KG1 (cell line): ENCODE data around the gene UPP1.
"Not testable (repeated sequence)": the region's sequence is repeated elsewhere in the genome, so short reads cannot be mapped to it uniquely, and the experiment has no call there.

Experiments used
- DNase-seq: peaks from one replicate; lab custom pipeline; 2025; lab: John Stamatoyannopoulos, UW

The UPP1 gene

DNA sequence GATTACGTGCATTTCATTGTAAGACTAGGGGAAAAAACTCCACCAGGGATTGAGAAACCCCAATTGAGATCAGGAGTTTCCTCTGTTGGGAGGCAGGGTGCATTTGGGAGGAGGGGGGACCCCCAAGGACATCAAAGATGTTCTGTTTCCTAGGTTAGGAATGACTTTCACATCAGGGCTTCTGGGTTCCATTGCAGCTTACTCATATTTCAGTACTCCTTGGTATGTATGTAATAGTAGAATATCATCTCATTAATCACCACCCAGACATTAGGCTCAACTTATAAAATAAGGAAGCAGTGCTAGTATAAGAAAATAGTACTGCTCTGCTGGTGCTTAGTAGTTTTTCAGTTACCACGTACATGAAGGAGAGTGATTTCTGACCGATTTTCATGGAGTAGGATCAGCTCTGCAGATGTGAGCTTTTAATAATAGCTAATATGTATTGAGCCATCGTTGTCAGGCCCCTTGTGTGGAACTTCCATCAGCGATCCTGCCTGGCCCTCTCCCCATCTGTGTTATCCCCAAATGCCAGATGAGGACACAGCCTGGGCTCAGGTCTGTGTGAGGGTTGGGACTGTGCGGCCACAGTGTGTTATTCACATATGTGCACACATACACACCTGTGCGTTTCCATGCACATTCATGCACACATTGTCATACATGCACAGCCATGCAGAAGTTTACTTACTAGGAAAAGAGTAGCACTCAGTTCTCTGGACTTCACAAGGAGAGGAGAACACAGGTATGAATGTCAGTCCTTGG, 23.5 kb downstream of the UPP1 start:
- no peak for DNase-seq

DNA sequence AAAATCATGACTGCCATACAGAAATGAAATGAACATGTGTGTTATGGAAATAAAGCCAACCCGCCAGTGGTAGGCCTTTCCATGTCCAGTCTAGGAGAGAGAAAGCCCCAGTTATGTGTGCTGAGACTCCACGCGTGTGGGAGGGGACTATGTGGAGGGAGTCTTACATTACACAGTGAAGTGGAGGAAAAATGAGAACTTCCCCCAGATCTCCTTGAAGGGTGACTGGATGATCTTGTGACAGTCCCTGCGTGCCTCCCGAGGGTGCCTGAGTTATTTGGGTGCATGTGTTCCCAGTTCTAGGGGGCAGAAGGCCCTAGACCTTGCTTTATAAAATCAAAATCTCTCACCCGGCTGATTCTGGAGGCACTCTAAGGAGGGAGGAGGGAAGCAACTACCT, 24.2 kb downstream of the UPP1 start:
- no peak for DNase-seq

DNA sequence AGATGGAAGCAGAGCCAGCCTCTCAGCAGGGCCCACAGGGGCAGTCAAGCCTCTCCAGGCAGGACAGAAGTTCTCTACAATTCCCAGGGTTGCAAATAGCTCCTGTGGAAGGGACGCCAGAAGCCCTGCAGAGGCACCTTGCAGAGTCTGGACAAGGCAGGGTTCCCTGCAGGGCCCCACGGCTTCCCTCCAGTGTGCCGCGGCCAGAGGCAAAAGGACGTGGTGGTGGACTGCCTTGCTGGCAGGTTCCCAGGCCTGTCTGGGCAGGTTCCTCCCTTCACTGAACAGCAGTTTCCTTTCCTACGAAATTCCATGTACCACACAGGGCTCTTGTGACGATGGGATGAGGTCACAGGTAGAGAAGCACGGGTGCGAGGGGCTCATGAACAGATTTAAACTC, 25.1 kb downstream of the UPP1 start:
- no peak for DNase-seq

DNA sequence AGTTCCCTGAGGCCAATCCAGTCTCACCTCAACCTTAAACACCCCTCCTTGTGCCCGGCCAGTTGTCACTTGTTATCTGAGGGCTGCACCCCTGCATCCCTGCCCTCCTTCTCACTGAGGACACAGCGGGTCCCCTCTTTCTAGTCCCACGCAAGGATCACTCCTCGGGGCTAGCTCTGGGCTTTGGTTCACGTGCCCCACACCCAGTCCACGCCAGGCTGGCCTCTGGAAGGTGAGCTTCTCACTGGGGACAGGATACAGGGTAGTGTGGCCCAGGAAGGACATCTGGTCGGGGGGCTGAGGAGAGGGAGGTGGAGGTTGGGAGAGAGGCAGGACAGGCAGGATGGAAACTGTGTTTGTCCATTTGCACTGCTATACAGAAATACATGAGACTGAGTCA, 25.5 kb downstream of the UPP1 start:
- DNase-seq, result no peak

DNA sequence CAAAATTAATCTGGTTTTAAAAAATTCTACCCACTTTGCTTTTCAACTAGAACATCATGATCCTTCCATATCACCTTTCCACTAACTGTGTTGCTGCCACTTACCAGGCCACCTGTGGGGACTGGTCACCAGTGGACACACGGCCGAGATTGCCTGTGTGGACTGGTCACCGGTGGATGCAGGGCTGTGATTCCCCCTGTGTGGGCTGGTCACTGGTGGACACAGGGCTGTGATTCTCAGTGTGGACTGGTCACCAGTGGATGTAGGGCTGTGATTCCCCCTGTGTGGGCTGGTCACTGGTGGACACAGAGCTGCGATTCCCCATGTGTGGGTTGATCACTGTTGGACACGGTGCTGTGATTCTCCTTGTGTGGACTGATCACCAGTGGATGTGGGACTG, 27.0 kb downstream of the UPP1 start:
- no peak for DNase-seq

DNA sequence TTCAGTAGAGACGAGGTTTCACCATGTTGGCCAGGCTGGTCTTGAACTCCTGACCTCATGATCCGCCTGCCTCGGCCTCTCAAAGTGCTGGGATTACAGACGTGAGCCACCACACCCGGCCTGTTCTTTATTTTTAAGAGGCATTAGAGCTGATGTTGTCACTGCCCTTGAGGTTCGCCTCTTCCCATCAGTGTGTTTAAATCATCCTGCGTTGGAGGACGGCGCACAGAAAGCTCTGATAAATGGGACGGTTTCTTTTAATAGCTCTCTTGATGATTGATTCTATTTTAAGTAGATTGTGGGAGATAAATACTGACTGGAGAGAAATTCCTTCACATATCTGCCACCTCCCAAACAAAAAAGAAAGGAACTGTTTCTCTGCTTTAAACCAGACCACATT, 29.0 kb downstream of the UPP1 start:
- DNase-seq, result no peak

DNA sequence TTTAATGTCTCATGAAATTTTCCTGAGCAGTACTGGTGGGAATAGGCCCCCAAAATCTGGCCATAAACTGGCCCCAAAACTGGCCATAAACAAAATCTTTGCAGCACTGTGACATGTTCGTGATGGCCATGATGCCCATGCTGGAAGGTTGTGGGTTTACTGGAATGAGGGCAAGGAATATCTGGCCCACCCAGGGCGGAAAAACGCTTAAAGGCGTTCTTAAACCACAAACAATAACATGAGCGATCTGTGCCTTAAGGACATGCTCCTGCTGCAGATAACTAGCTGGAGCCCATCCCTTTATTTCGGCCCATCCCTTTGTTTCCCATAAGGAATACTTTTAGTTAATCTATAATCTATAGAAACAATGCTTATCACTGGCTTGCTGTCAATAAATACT, 31.5 kb downstream of the UPP1 start:
- DNase-seq, result not testable (repeated sequence)

DNA sequence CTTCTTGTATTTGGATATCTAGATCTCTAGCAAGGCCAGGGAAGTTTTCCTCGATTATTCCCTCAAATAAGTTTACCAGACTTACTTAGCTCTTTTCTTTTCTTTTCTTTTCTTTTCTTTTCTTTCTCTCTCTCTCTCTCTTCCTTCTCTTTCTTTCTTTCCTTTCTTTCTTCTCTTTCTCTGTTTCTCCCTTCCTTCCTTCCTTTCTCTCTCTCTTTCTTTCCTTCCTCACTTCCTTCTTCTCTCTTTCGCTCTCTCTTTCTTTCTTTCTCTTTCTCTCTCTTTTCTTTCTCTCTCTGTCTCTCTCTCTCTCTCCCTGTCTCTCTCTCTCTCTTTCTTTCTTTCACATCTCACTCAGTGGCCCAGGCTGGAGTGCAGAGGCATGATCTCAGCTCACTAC, 37.0 kb downstream of the UPP1 start:
- no peak for DNase-seq

DNA sequence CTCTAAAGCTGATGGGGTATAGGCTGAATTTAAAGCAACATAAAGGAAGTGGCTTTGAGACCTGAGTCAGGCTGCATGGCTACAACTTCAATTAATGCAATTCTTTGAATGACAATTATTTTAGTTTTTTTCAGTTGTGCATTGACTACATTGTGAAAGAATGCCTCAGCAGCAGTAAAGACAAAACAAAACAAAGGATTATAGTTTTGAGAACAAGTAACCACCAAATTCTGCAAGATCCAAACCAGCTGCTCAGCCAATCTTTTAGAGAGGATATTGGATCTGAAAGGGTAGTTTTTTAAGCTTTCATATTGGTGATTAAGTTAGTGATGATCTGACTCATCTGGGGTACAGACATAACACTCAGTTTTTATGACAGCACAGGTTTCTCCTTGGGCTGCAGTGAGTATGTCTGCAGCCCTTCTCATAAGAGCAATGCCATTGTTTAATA, 41.6 kb downstream of the UPP1 start:
- no peak for DNase-seq

DNA sequence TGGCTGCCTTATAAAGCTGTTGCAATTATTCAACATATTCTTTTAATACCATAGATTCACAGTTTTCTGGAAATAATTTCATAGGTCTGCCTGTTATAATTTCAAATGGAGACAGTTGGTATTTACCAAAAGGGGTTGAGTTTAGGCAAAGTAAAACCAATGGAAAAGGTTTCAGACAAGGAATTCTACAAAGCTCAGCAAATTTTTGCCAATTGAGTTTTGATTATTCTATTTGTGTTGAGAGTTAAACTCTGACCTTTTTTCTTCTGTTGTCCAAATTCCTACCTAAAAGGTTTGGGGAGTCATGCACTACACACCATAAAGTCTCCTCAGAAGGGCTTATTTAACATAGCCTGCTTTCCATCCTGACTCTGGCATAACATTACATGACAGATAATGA, 43.7 kb downstream of the UPP1 start:
- DNase-seq, result no peak

DNA sequence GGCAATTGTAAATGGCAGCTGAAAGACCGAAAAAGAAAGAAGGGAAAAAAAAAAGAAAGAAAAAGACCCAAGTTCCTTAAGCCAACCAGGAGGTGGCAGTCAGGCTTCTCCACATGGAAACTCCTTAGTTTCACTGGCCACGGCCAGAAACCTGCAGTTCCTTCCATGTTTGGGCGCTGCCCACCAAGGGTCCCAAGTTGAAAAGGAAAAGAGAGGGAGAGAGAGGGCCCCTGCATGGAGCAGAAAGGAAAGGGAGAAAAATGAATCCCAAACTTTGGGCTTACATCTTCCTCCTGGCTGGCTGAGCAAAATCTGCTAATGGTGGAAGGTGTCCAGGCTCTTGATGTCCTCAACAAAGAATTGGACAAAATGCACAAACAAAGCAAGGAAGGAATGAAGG, 50.4 kb downstream of the UPP1 start:
- DNase-seq, result no peak

DNA sequence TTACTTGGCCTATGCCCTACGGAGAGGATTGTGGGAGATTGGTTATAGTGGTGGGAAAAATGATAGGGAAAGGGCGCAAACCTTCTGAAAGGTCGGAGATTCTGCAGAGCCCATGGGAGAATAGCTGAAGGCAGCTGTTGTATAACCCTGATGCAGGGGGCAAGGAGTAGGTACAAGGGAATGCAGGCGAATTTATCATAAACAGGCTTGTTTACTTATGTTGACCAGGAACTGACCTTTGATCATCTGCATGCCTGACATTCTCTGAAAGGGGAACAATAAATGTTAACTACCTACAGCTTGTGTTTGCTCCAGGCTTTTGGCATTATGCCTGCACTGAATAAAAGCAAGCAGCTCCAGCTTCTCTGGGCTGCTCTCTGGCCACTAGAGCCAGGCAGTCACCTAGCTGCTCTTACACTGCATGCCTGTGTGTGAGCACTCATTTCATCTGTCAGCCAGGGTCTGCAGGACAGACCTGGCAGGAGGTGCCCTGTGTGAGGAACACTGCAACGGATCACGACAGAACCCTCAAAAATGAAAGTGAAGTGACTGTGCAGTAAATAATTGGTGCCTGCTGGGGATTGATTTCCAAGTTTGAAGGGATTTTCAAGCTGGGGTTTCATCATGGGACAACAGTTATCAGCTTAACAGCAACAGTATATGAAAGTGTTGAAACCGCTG, 51.1 kb downstream of the UPP1 start:
- no peak for DNase-seq

DNA sequence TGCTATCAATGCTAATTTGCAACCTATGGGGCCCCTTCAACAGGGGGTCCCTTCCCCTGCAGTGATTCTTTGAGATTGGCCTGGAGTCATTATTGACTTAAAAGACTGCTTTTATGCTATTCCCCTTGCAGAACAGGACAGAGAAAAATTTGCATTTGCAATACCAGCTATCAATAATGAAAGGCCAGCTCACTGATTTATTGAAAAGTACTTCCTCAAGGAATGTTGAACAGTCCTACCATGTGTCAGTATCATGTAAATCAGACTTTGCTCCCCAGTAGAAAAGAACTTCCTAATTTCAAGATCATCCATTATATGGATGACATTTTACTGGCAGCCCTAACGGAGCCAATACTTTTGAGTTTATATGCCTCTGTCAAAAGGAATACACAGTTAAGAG, 52.5 kb downstream of the UPP1 start:
- DNase-seq, result no peak

DNA sequence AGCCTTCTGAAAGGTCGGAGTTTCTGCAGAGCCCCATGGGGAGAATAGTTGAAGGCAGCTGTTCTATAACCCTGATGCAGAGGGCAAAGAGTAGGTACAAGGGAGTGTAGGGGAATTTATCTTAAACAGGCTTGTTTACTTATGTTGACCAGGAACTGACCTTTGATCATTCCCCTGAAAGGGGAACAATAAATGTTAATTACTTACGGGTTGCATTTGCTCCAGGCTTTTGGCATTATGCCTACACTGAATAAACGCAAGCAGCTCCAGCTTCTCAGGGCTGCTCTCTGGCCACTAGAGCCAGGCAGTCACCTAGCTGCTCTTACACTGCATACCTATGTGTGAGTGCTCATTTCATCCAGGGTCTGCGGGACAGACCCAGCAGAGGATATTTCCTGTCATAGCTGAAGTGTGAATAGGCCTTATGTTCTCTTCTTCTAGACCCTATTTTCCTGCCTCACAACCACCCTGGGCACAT, 55.3 kb downstream of the UPP1 start:
- DNase-seq, result no peak

DNA sequence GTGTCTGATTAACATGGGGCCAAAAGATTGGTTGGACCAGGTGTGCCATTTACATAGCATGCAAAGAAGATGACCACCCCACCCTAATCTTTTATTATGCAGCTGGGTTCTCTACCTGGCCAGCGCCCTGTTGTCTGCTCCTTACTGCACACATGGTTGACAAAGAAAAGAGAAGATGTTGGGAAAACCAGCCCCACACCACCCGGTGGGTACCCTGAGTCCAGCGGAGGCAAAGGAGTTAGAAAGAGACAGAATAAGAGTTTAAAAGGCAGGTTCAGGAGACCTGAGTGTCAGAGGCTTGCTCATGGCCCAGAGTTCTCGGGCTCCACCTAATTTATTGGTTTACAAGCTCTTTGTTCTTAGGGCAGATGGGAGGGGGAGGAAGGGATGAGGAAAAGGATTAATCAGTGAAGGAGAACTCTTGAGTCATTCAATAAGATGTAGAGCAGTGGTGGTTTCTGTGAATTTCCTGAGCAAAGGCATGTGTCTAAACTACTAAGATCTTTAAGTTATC, 58.1 kb downstream of the UPP1 start:
- no peak for DNase-seq

DNA sequence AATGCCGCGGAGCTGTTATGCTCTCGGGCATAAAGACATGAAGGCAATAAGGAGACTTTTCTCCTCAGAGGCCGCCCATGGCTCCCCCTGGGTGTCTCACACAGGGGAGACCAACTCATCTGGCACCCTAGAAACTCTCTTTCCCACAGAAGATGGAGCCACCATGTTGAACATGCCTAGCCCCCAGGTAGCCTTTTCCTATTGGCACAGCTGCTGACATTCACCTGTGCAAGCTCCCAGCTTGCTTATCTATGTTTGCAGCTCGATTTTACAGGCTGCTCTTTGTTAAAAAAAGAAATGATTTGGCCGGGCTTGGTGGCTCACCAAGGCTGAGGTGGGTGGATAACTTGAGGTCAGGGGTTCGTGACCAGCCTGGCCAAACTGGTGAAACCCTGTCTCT, 58.6 kb downstream of the UPP1 start:
- DNase-seq, result not testable (repeated sequence)

DNA sequence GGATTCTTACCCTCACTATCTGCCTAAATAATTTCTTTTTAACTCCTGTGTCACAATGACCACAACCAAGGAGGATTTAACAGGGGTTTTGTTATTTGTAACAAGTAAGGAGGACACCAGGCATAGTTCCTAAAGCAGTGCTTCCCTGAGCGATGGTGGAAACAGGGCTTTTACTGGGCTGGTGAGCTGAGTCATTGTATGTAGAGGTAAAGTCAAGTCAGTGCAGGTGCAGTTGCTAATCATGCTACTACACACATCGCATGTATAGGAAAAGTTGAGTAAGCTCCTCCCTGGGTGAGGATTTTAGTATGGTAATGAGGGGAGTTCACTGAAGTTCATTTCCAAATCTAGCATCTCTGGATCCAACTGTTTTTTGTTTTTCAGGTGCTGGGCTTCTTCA, 59.2 kb downstream of the UPP1 start:
- no peak for DNase-seq

DNA sequence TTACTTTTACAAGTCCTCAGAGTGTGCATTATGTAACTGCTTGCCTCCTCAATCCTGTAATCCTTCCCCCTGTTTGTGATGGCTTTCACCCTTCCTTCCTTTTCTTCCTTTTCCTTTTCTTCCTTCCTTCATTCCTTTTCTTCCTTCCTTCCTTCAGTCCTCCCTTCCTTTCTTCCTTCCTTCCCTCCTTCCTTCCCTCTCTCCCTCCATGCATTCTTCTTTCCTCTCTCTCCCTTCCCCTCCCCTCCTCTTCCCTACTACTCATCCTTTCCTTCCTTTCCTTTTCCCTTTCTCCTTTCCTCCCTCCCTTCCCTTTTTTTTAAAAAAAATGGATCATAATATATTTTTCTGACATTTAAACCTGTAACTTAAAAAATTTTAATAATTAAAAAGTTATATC, 60.0 kb downstream of the UPP1 start:
- DNase-seq, result no peak

DNA sequence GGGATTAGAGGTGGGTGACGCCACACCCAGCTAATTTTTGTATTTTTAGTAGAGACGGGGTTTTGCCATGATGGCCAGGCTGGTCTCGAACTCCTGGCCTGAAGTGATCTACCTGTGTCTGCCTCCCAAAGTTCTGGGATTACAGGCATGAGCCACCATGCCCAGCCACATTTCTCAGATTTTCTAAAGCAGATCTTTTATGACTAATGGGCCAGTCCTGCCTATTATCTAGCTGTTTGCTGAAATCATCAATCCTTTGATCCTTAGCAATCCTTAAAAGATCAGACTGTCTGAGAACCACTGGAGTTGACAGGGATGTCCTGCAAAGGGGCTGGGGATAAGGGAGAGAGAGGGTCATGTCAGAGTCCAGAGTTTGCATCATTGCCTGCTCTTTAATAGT, 61.0 kb downstream of the UPP1 start:
- DNase-seq, result no peak

DNA sequence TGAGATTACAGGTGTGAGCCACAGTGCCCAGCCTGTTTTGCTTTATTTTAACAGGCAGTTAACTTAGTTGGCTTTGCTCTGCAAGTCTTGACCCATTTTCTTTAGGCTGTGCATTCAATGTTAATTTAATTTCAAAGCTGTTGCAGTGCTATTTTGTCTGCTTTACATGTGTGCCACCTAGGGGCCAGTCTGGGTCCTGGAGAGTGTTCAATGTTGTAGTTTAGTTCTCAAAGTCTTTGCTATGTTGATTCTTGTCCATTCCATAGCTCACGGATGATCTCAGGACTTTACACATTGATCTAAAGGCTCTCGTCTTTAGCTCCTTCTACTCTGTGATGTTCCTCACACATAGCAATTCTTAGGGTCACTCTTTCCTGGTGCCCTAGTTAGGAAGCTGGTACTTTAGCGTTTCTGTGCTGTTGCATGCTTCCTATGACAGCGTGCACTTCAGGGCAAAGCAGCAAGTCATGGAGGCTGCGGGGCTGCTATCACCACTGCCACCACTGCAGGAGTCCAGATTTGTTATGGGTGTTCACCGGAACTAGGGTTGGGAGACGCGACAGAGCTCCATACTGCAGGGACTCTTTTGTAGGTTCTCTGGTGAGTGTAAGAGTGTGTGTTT, 65.8 kb downstream of the UPP1 start:
- DNase-seq, result no peak
